Activated CD4-positive, alpha-beta T cell treated with anti-CD3 and anti-CD28 coated beads, Interleukin-2, amount 50 U/mL, for 1 hour (primary cell): ENCODE measurements around the gene SLC9A5.

Experiments used
- DNase-seq: peaks from one replicate; pipeline ENCODE4 v3.0.0-alpha.2; 2020

The SLC9A5 gene

GRCh38 chr16:67317853-67318252 is 69.1 kb downstream of the SLC9A5 start:
- no peak for DNase-seq
